Activated B cell treated with CpG ODN at 0.5 μM for 24 hours (primary cell): Measurements from ENCODE around the gene PRDM2. TPM values are rescaled to one million over a fixed set of nuclear protein-coding genes. Genes with fewer than 3 reads are reported as not detected.

Experiments used
- ATAC-seq: fragments of 200-7000 bp; cut with Tn5 transposase; one replicate; pipeline ENCODE4 v1.10.0; 2021; ENCODE audit warnings: low read depth, mild to moderate bottlenecking, moderate library complexity
- CTCF ChIA-PET: fragments of 350-600 bp; sonication (Branson Sonifier 250); formaldehyde crosslinking; loops from one replicate; lab custom pipeline; 2021; ENCODE audit warnings: antibody characterized with exemption; lab: Charles Lee
- POLR2A ChIA-PET: fragments of 350-600 bp; sonication (Branson Sonifier 250); formaldehyde crosslinking; loops from one replicate; lab custom pipeline; 2021; ENCODE audit warnings: antibody characterized with exemption; lab: Charles Lee
- DNase-seq: peaks from one replicate; pipeline ENCODE4 v3.0.0; 2022
- H3K27ac Mint-ChIP-seq: one replicate; pipeline ENCODE4 v1.8.0; 2020; ENCODE audit warnings: mixed read lengths
- H3K27me3 Mint-ChIP-seq: one replicate; pipeline ENCODE4 v1.8.0; 2021; ENCODE audit warnings: mixed read lengths
- H3K36me3 Mint-ChIP-seq: one replicate; pipeline ENCODE4 v1.8.0; 2021; ENCODE audit warnings: low read depth, mixed read lengths
- H3K4me1 Mint-ChIP-seq: one replicate; pipeline ENCODE4 v1.8.0; 2021; ENCODE audit warnings: mixed read lengths
- H3K4me3 Mint-ChIP-seq: one replicate; pipeline ENCODE4 v1.8.0; 2020; ENCODE audit warnings: mild to moderate bottlenecking, mixed read lengths
- H3K9me3 Mint-ChIP-seq: one replicate; pipeline ENCODE4 v1.8.0; 2020; ENCODE audit warnings: mixed read lengths
- intact Hi-C: fragments of 100-400 bp; cut with micrococcal nuclease; formaldehyde crosslinking; loops from one replicate; pipeline ENCODE4 v1.15.1; 2024
- total RNA-seq: library from RNA; stranded (reverse); gene quantifications from 2 replicates; pipeline ENCODE4 v1.2.3, GENCODE V29; 2022
- TF ChIP-seq, protein P1 (sequence below): fragments of 200-600 bp; IDR thresholded peaks from one replicate; pipeline ENCODE4 v1.8.0; 2022; ENCODE audit warnings: antibody characterized with exemption, mild to moderate bottlenecking

PRDM2 gene
- total RNA-seq, 1 donor from 2014 or later = 194 TPM

DNA sequence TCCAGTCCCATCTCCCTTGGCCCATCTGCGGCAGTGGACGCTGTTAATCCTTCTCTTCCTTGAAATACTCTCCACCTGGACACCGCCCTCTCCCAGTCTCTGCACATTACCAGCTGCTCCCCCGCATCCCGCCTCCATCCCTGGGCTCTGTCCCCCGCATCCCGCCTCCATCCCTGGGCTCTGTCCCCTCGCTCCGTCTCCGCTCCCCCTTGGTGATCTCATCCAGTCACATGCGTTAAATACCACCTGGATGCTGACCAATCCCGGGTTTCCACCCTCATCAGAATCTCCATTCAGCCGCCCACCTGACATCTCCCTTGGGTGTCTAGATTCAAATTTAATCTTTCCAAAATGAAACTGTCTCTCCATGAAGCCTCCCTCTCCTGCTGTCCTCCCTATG is 106.1 kb downstream of the PRDM2 start:
- TF ChIP-seq, protein P1, sequence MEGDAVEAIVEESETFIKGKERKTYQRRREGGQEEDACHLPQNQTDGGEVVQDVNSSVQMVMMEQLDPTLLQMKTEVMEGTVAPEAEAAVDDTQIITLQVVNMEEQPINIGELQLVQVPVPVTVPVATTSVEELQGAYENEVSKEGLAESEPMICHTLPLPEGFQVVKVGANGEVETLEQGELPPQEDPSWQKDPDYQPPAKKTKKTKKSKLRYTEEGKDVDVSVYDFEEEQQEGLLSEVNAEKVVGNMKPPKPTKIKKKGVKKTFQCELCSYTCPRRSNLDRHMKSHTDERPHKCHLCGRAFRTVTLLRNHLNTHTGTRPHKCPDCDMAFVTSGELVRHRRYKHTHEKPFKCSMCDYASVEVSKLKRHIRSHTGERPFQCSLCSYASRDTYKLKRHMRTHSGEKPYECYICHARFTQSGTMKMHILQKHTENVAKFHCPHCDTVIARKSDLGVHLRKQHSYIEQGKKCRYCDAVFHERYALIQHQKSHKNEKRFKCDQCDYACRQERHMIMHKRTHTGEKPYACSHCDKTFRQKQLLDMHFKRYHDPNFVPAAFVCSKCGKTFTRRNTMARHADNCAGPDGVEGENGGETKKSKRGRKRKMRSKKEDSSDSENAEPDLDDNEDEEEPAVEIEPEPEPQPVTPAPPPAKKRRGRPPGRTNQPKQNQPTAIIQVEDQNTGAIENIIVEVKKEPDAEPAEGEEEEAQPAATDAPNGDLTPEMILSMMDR = no peak
- ChIA-PET POLR2A (interaction anchor here (0.6 kb wide), 1 partner anchor 49 kb away, joined by 13 read pairs; no protein-coding TSS in a partner anchor), CTCF (no interaction called here)
- no peaks in the 10 kb centered on the region for H3K9me3 Mint-ChIP-seq
- ATAC-seq (no peak), DNase-seq (no peak)
- H3K4me1 Mint-ChIP-seq = peaks cover 53% of the 10 kb centered on the region
- no peak overlapping the region for H3K4me3 Mint-ChIP-seq
- H3K36me3 Mint-ChIP-seq = peaks cover 38% of the 10 kb centered on the region
- intact Hi-C loops = no loop called here
- H3K27ac Mint-ChIP-seq = no peak overlapping the region
- H3K27me3 Mint-ChIP-seq = no peaks in the 10 kb centered on the region

DNA sequence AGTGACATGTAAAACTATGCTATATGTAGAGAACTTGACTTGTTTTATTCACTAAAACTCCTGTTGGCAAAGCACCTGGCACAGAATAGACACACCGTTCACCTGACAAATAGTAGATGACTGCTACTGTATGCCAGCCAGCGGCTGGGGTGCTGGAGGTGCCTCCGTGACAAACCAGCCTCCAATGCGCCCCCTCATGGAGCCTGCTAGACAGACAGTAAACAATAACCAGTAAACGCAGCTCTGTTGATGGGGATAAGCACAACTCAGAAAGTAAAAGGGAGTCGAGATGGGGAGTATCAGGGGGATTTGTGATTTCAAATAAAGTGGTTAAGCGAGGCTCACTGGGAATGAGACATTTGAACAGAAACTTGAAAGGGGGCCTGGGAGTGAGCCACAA is 107.2 kb downstream of the PRDM2 start:
- DNase-seq (no peak), ATAC-seq (peak; percentile 43)
- H3K27me3 Mint-ChIP-seq = no peaks in the 10 kb centered on the region
- CTCF ChIA-PET = interaction anchor here (1.4 kb wide), 1 partner anchor 25 kb away, joined by 3 read pairs; no protein-coding TSS in a partner anchor
- POLR2A ChIA-PET = no interaction called here
- H3K4me3 Mint-ChIP-seq = no peak overlapping the region
- no peaks in the 10 kb centered on the region for H3K9me3 Mint-ChIP-seq
- intact Hi-C loops = loop anchor here (1.0 kb wide), 1 partner anchor 142 kb away; no protein-coding TSS in a partner anchor
- peaks cover 44% of the 10 kb centered on the region for H3K36me3 Mint-ChIP-seq
- TF ChIP-seq, protein P1 = no peak
- no peak overlapping the region for H3K27ac Mint-ChIP-seq
- peaks cover 57% of the 10 kb centered on the region for H3K4me1 Mint-ChIP-seq

DNA sequence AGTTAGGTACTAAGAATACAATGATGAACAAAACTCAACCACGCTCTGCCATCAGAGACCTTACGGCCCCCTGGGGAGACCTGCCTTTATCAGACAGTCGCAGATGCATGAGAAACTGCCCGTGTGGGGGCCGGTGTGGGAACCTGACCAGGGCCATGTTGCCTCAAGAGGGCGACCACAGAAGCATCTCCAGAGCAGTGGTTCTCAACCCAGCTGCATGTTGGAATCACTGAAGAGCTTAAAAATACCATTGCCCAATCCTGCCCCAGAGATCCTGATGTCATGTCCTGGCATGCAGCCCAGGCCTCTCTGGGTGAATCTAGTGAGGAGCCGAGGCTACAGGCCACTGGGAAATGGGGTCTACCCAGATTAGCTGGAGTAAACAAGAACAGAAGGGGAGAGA is 108.7 kb downstream of the PRDM2 start:
- DNase-seq (no peak), ATAC-seq (no peak)
- no peaks in the 10 kb centered on the region for H3K9me3 Mint-ChIP-seq
- H3K36me3 Mint-ChIP-seq = peaks cover 38% of the 10 kb centered on the region
- peaks cover 56% of the 10 kb centered on the region for H3K4me1 Mint-ChIP-seq
- H3K4me3 Mint-ChIP-seq = no peak overlapping the region
- H3K27me3 Mint-ChIP-seq = no peaks in the 10 kb centered on the region
- peak overlapping the region; percentile 38 for H3K27ac Mint-ChIP-seq
- POLR2A ChIA-PET = interaction anchor here (0.7 kb wide), 1 partner anchor 141 kb away, joined by 5 read pairs; no protein-coding TSS in a partner anchor
- intact Hi-C loops = no loop called here
- TF ChIP-seq, protein P1 = no peak
- CTCF ChIA-PET = no interaction called here

DNA sequence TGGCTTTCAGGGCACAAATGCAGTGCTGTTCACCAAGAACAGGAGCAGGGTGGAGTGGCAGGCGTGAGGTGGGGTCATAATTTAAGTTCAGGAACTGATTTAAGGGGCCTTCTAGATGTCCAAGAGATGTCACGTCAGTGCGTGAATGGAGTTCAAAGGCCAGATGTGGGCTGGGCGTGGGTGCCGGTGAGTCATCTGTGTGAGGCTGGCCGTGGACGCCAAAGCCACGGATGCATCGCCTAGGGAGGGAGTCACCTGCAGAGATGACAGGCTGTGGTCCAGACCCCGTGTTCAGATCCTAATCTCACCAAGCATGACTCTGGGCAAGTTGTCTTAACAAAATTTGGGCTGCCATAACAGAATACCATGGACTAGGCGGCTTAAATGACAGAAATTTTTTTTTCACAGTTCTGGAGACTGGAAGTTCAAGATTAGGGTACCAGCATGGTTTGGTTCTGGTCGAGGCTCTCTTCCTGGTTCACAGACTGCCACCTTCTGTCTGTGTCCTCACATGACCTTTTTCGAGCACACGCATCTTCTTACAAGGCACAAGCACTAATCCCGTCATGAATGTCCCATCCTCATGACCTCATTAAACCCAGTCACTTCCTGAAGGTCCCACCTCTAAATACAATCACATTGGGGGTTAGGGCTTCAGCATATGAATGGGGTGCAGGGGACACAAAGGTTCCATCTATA is 109.6 kb downstream of the PRDM2 start:
- no peak overlapping the region for H3K27ac Mint-ChIP-seq
- DNase-seq = no peak
- ChIA-PET POLR2A (interaction anchor here (1.2 kb wide), 1 partner anchor 79 kb away, joined by 5 read pairs; no protein-coding TSS in a partner anchor), CTCF (no interaction called here)
- intact Hi-C loops = loop anchor here (2.0 to 5.0 kb wide), 2 partner anchors 151 to 292 kb away; no protein-coding TSS in a partner anchor
- H3K36me3 Mint-ChIP-seq = peaks cover 33% of the 10 kb centered on the region
- peaks cover 54% of the 10 kb centered on the region for H3K4me1 Mint-ChIP-seq
- no peak overlapping the region for H3K4me3 Mint-ChIP-seq
- no peak for ATAC-seq
- TF ChIP-seq, protein P1 = no peak
- no peaks in the 10 kb centered on the region for H3K9me3 Mint-ChIP-seq
- no peaks in the 10 kb centered on the region for H3K27me3 Mint-ChIP-seq
